DMS 273 (cell line): ENCODE results near the gene ABCC8.

Experiments
- DNase-seq: peaks from one replicate; lab custom pipeline; 2025; ENCODE audit not compliant: unreplicated experiment; lab: John Stamatoyannopoulos, UW

Gene ABCC8

GRCh38 chr11:17354601-17354991 is 122.0 kb downstream of the ABCC8 start:
- peak; percentile 76 for DNase-seq

DNA sequence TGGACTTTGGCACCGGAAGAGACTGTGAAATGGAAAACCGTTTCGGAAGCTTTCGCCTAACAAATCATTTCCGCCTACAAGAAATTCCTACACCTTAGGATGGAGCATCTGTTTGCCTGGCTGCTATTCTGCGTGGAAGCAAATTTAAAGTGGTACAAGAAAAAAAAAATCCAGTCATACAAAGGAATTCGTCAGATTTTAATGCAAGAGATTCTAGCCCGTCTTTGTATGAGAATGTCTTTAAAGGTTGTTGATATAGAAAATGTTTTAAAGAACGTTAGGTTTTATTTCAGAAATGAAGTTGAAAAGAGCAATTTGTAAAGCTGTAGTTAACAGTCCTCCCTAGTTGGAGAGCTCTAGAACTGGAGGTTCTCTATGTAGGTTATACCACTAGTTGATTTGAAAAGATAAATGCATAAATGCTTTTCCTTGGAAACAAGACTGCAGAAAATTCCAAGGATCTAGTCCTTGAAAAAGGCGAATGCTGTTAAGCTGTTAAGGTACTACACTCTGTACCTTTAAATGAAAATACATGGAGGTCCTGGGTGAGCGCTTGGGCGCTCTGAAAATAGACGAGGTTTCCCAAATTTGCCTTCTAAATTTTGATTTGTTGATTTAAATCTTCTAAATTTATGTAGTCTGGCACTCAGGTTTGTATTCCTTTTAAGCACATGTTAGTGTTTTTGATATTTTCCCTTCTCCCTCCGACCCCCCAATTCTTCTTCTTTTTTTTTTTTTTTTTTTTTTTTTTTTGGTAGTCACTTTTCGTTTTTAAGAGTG is 122.6 kb downstream of the ABCC8 start:
- peak; percentile 43 for DNase-seq

DNA sequence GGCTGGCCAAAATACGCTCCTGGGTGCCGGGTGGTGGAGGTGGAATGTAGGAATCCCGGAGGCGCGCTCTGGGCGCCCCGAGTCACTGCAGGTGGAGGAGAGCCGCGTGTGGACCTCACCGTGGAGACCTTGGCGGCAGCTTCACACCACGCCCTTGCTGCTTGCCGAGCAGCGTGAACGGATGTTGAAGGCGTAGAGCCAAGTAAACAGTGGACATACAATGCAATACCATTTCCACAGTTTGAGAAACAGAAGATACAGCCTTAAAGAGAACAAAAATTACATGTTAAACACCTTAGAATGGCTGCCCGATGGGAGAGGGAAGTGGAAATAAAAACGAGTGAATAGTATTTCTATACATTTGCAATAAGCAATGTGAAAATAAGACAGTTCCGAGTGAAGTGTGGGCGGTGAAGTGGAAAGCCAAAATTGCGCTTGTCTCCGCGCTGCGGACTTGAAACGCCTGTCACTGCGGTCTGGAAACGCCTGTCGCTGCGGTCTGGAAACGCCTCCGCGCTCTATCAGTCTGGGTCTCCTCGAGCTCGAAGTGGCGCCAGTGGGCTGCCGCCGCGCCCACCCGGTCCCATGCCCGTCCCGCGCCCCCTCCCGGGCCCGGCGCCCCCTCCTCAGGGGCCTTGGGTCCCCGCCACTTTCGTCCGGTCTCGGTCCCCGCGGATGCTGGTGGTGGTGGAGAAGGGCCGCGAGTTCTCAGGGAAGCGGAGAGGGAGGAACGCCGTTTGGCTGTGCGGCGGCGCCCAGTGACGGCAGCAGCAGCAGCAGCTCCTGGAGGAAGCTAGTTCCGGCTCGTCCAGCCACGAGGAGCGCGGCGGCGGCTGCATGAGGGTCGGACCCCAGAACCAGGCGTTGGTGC is 123.5 kb downstream of the ABCC8 start:
- peak; percentile 83 for DNase-seq

- DNase-seq, result peak; percentile 81
These were observed 125.0 kb downstream of the ABCC8 start, which contains the start of gene NCR3LG1 for GRCh38 chr11:17351510-17352176. Gene NCR3LG1 (plus strand): TSS chr11:17351800. CDS start chr11:17351970, 170 bp downstream.

GRCh38 chr11:17351172-17351509 is 125.5 kb downstream of the ABCC8 start:
- DNase-seq, result peak; percentile 48

DNA sequence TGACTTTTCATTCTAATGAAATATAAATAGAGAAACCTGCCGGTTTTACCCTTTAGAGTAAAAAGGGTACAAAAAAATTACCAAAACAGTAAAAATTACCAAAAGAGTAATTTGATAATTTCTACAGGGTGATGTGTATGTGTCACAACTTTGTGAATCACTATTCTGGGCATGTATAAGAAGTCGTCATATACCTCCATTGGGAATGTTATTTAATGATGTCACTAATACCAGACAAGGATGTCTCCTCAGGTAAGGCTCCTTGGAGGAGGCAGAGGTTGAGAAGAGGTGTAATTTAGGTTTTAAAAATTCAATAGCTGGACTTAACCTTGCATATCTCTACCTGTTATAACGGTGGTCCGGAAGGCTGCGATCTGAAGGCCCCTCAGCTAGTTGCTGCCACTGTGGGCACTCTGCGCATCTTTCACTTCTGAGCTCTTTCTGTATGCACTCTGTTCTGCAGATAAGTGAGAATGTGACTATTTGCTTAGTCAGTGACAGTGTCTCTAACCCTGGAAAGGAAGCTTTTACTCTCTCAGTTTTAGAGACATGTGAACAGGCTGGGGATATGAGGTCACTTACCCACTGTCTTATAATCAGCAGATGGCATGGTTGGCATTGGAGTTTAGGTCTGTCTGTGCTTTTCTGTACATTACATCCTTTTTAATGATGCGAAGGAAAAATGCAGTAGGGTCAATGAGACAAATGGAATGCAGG is 126.0 kb downstream of the ABCC8 start:
- DNase-seq, result peak; percentile 15

GRCh38 chr11:17347676-17348075 is 129.0 kb downstream of the ABCC8 start:
- DNase-seq, result no peak

GRCh38 chr11:17343907-17344306 is 132.7 kb downstream of the ABCC8 start:
- no peak for DNase-seq

DNA sequence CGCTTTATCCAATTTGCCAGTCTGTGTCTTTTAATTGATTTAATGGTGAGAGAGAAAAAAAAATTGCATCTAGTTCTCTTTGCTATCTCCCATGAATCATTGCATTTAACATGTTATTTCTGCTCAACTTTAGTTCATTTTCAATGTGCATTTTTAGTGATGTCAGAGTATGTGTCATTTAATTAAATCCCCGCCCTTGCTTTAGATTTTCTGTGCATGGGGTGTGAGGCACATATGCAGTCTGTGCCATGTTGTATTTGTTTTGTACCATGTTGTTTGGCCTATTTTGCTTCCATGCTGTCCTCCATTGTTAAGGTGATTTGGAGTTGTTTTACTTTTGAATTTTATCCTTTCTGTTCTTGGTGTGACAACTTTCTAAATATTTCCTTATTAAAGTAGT is 133.4 kb downstream of the ABCC8 start:
- no peak for DNase-seq
